NCI-H82 (cell line): Measurements from ENCODE around the gene ZBP1.

ENCODE experiments used
- DNase-seq: peaks from one replicate; lab custom pipeline; 2025; lab: John Stamatoyannopoulos, UW

The ZBP1 gene

DNA sequence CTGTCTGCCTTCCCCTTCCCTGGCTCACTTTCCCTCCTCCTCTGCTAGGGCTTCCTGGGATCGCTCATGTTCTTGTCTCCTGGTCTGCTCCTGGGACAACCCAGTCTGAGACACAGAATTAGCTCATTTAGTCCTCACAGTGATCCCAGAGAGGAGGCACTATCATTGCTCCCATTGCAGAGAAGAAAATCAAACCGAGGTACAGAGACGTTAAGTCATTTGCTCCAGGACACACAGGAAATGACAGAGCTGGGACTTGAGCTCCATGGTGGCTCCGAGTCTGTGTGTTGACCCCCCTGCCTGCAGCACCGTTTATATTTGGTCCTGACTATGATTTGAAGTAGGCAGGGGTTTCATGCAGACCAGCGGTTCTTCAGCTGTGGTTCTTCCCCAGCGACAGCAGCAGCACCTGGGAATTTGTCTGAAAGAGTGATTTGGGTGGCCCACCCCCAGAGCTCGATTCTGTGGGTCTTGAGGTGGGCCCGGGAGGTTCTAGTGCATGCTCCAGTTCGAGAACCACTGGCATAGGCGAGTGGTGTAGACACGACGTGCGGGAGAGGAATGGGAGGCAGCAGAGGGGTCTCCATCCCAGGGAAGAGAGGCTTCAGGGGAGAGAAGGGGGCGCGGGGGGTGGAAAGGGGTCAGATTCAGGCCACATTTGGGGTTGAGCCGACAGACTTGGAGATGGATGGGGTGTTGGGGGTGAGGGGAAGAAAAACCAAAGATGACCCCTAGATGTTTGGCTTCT is 34.6 kb downstream of the ZBP1 start:
- DNase-seq = no peak

DNA sequence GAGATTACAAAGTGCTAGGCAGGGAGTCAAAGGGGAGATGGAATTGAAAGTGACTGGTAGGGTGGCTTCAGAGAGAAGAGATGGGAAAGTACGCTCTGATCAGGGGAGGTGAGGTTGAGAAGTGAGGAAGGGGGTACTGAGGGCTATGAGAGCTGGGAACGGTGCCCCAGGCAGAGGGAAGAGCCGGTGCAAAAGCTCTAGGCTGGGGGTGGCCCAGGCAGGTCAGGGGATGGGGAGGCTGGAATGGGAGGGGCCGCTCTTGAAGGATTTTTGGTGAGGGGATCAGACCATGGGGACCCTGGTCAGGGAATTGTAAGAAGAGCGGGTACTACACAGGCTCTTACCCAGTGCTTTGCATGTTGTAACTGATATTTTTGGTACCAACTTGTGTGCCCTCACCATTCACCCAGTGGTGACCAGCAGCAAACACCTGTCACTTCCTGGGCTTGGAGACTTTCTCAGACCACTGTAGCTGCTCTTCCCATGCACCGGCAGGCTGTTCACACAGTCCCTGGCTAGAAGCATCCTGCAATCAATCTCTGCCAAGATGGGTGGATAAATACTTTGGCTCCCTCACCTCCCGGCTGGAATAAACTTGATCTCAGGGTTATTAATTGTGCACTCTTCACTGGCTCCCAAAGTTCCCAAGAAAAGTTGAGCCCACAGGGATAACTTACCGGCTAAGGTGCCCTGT is 35.3 kb downstream of the ZBP1 start:
- DNase-seq = no peak

DNA sequence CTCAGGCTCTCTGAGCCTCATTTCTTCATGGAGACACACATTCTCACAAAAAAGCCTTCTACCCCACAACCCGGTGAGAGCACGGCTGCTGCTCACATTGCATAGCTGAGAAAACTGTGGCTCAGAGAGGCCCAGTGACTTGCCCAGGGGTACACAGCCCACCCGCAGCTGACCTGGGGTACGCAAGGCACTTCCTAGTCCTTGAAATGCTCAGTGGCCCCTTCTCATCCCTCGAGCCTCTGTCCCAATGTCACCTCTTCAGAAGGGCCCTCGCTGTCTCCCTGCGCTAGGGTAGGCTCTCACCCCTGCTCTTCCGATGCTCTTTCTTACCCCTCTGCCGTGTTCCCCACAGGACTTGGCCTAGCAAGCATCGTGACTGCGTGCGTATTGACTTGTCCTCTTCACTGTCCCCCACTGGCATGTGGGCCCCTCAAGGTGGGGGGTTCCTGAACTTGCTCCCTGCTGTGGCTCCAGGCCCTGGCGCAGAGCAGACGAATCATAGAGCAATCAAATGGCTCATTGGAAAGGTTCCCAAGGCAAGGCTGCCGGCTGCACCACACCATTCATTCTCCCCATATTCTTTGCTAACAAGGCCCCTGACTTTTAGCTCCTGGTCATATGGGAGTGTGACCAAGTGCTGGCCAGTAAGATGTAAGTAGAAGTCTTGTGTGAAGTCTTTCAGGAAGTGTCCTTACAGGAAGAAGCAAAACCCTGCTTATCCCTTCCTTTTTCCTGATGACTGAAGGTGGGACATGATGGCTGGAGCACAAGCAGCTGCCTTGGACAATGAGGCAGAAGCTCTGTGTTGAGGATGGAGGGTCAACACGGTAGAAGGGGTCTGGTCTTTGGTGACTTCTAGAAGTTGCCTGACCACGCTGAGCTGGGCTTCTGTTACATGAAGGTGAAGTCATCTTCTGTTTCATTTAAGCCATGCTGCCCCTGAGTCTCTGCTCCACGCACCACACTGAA is 36.7 kb downstream of the ZBP1 start:
- DNase-seq = no peak

DNA sequence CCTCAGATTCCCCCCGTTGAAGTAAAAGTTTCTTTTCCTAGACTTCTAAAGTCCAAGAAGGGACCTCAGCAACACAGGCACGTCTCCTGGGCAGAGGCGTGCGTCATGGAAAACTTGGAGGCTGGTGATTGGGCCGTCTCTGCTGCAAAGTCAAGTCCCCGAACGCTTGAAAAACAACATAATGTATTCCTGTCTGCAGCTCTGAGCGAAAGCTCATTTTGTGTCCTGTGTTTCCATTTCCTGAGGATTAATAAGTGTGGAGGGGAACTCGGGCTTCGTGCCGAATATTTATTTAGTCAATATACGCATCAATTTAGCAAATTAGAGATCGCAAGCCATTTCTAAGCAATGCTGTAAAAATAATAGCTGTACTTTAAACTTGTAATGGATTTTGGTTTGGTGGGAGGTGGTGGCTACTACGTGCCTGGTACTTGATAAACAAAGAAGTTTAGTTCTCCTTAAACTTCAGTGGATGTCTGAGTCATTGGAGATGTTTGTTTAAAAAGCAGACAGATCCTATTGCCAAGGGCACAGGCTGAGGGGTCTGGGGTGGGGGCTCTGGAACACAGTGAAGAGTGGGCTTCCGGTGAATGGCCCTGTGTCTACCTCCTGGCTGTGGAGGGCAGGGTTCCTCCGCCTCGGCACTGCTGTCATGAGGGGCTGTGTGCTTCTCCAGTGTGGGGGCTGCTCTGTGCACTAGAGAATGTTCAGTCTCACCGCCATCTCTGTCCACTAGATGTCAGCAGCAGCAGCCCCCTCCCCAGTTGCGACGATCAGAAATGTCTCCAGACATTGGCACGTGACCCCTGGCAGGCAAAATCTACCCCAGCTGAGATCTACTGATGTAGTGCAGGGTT is 37.6 kb downstream of the ZBP1 start:
- peak; percentile 74 for DNase-seq

DNA sequence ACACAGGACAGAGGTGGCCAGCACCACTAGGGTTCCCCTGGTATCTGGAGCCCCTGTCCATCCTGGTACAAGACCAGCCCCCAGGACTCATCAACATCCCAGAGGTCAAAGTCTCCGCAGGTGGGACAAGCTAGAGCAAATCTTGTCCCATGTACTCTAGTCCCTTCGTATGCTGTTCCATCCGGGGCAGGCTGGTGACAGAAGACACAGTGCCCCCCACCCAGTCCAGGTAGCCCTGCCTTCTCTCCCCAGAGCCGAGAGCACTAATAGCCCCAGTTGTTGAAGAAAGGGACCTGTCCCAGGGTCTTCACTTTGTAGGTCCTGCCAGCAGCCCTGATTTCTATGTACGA is 38.2 kb downstream of the ZBP1 start:
- no peak for DNase-seq

DNA sequence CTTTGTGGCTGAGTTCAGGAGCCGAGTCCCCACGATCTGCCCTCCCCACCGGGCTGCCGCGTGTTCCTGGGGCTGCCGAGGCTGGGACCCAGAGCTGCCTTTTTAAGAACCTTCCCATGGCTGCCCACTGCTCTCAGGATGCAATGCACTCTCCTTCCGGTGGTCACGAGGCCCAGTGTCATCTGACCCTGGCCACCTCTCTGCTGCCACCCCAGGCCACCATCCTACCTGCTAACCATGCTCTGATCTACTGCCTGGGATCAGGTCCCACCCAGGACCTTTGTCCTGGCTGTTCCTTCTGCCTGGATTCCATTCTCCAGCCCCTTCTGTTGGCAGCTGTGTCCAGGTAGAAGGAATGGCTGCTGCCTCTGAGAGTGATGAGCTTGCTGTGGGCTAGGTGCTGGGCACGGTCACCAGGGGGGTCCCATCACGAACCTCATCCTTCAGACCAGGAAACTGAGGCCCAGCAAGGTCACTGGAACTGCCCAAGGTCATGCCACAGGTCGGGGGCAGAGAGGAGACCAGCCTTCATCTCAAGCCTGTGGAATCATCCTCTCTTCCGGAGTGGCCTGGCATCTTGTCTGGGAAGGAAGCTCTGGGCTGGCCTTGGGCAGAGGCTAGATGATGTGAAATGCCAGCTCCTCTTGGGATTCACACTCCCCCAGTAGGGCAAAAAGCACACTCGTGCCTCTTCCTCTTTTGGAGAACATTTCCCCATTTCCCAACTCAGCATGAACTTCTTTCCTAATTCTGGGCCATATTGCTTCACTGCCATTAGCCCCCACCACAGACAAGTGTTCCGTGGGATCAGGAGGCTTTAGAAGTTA is 38.8 kb downstream of the ZBP1 start:
- no peak for DNase-seq

DNA sequence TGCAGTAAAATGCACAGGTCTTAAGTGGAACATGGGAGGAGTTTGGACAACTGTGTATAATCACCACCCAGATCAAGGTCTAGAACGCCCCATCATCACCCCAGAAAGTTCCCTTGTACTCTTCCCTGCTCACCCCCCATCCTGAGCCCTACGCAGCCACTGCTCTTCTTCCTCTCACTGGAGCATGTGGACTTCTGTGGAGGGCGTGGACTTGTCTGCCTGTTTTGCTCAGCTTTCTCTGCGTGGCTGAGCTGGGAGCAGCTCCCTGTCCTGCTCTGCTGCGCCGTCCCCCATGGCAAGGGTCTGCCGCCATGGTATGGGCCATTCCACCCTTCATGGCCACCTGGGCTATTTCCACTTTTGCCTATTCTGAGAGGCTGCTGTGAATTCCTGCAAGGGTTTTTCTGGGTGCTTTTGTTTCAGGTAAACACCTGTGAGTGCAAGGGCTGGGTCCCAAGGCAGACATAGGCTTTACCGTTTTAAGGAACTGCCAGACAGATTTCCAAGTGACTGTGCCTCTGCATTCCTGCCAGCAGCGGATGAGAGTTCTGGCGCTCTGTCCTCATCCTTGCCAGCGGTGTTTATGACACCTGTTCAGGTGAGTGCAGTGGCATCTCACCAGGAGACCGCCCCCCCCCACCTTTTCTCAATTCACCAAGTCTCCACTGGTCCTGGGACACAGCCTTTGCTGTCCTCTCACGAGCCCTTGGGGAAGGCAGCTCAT is 39.6 kb downstream of the ZBP1 start:
- no peak for DNase-seq

DNA sequence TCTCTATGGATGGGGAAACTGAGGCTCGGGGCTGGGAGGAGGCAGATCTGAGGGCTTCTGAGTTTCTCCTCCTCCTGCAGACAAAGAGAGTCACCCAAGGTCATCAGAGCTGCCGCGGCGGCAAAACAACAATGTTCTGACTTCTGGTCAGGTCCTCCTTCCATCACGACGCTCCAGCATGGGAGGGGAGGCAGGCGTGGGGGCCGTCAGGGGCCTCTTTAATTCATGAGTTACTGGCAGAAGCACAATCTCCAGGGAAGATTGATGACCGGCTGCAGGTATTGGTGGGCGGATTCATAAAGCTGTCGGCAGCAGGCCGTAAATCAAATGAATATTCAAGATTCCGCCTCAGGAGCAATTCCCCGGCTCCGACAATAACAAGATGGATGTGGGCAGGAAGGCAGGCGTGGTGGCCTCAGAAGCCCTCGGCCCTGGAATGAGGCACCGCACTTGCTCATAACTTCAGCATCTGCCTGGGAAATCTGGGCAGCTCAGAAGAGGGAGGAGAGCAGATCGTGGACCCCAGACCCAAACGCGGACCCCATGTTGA is 40.3 kb downstream of the ZBP1 start:
- DNase-seq = no peak

DNA sequence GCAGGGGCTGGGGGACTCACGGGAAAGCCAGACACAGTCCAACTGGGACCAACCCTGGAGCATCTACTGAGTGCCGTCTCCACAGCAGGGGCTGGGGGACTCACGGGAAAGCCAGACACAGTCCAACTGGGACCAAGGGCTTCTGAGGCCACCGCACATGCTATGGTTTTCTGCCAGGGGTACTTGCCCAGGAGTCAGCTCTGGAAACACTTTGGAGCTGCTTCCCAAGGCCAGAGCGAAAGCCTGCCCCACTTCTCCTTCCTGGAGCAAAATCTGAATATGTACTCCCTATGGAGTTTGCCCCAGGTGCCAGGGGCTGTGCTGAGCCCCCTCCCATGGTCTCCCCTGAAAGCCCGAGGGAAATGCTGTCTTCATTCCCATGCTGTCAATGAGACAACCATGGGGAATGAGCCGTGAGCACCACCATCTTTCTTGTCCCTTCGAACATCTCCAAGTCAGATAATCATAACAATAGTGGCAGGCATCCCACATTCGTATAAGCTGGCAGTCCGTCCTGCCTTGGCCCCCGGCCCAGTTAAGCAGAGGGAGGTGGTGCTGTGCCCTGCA is 40.8 kb downstream of the ZBP1 start:
- no peak for DNase-seq

DNA sequence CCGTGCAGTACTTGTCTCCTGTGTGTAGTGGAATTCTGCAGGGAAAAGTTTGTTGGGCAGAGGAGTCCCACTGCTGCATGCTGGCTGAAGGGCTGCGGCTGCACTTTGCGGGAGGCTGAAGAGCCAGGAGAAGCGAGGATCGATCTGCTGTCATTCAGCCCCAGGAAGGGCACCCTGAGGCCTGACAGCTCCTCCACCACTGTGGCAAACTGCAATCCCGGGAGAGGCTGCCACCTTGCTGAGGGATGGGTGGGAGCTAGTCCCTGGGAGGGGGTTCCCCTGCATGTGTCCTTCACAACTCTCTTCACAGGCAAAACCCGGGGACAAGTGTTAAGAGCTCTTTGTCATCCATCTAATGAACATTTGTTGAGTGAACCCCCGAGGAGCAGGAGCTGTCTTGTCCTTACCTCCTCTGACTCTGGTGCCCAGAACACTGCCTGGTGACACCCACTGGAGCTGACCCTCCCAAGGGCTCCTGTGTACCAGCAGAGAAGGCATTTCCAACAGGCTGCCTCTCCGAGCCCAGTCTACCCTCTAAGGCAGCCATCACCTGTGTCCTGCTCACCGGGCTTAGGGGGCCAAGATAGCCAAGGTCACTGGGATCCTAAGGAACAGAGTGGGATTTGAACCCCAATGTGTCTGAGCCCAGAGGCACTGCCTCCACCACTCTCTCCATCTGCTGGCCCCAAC is 41.6 kb downstream of the ZBP1 start:
- no peak for DNase-seq

DNA sequence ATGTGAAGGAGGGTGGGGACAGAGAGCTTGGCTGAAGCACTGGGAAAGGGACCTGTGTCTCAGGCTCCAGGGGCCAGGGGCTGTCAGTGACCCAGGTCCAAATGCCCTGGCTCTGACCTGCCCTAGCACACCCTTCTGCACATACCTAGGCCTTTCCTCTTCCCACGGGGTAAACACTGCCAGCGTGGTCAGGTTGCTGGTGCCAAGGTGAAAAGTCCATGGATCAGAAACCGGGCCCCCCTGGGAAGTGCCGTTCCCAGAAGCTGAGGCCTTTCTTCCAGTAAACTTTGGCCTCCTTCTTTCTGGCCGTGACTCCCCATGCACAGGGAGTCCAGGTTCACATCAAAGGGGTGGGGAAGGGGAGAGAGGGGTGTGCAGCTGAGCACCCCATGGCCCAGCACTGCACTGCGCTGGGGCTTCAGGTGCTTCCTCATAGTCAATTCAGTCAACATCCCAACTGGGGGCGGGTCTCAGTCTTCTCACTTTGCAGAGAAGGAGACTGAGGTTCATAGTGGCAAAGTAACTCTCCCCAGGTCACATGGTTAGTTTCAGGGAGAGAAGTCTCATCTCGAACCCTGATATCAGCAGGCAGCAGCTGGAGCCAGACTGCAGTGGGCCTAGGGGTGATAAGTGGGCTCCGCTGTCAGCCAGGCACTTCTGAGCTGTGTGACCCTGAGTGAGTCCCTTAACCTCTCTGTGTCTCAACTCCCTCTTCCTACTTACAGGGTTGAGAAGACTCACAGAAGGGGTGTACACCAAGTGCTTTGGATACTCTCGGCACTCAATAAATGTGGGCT is 42.3 kb downstream of the ZBP1 start:
- DNase-seq = no peak

DNA sequence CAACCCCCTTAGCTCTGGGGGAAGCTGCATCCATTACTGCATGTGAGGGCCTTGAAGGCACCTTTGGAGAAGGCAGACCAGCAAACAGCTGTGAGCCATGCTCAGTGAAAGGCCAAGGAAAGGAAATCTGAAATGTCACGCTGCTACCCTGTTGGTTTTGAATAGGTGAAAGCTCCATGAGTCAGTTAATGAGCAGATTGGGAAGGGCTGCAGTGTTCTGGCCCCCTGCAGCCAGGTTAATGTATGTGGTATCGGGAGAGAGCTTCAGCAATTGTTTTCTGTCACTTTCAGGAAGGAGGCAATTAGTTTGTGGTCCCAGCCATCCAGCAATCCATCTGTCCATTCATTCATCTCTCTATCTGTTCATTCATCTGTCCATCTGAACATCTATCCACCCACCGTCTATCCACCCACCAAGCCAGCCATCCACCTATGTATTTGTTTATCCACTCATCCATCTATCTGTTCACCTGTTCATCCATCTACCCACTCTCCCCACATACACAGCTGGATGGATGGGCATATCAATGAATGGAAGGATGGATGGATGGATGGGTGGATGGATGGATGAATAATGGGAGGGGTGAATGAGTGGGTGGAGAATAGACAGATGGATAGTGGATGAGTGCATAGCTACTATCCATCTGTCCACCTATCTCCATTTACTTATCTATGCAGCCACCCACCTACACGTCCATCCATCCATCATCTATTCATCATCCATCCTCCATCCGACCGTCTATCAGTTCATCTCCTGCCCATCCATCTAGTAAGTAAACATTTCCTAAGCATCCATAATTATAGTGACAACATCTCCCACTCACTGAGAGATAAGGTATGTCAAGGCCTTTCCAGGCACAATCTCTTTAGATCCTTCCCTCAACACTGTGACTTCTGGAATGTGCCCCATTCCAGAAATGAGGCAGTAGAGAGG is 43.3 kb downstream of the ZBP1 start:
- no peak for DNase-seq

DNA sequence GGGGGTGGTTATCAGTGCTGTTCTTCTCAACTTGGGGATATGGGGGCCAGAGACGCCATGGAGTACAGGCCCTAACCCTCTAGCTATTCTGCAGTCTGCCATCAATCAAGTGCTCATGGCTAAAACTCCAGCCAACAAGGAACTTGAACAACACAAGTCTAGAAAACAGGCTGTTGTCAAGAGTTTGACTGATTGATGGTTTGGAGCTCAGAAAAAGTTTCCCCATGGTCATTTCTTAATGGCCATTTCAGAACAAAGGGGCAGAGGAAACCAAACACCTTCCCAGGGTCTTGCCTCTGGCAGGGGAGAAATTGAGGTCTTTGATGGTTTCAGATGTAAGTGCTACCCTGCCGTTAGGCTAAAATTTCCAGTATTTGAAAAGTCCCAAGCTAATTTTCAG is 44.2 kb downstream of the ZBP1 start:
- no peak for DNase-seq

DNA sequence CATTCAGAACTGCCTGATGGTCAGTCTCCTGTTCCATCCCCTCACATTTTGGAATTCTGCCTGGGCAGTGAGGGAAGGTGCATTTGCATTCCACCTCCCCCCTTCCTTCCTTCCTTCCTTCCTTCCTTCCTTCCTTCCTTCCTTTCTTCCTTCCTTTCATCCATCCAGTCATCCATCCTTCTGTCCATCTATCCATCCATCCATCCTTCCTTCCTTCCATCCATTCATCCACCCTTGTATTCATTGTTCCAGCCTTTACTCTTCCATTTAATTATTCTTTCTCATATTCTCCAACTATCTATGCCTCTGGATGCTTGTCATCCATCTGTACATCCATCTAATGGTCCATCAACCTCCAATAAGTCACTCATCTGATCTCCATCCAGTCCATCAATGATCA is 45.3 kb downstream of the ZBP1 start:
- DNase-seq = no peak

DNA sequence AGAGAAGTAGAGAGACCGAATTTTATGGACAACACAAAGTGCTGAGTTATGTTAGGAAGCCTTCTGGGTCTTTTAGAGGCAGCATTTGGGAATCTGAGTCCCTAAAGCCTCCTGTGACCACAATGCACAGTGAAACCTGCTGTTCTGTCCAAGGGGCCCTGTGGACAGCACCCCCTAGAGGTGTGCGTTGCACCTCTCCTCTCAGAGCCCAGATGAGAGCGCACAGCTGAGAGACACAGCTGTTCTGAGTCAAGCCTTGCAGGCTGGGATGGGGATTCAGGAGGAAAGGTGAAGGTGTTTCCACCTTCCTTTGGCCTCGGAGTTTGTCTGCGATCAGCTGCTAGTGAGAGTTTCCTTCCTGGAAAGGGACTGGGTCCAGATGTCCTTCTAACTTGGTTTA is 46.3 kb downstream of the ZBP1 start:
- DNase-seq = no peak

DNA sequence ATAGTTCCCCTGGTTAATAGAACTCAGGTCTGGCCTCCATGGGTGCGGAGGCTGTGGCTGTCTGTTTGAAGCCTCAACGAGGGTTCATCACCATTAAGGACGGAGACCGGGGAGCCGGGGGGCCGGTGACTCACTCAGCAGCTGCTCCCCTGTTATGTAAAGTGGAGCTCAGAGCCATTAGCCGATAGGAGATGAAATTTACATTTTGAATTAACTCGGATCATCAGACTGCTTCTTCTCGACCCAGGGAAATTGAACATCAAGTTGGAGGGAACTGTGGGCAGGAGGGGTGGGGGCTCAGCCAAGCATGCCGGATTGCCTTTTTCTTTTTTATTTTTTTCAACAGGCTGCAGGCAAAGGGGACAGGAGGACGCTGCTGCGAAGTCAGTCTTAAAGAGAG is 47.0 kb downstream of the ZBP1 start:
- no peak for DNase-seq
